HG02763 (cell line): ENCODE measurements around the gene GSTCD.

ENCODE experiments used
- ATAC-seq: cut with Tn5 transposase; IDR thresholded peaks from one replicate; pipeline ENCODE4 v1.9.1; 2021; ENCODE audit warnings: mild to moderate bottlenecking, moderate library complexity; ENCODE audit not compliant: unreplicated experiment

Gene GSTCD

DNA sequence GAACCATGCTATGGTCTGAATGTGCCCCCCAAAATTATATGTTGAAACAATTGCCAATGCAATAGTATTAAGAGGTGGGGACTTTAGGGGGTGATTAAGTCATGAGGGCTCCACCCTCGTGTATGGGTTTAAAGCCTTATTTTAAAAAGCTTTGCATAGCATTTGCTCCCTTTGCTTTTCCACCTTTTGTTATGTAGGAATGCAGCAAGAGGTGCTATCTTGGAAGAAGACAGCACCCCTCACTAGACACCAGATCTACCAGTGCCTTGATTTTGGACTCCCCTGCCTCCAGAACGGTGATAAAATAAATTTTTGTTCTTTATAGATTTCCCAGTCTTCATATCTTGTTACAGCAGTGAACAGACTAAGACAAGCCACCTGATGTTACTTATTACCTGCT is 163.4 kb downstream of the GSTCD start:
- no peak for ATAC-seq

DNA sequence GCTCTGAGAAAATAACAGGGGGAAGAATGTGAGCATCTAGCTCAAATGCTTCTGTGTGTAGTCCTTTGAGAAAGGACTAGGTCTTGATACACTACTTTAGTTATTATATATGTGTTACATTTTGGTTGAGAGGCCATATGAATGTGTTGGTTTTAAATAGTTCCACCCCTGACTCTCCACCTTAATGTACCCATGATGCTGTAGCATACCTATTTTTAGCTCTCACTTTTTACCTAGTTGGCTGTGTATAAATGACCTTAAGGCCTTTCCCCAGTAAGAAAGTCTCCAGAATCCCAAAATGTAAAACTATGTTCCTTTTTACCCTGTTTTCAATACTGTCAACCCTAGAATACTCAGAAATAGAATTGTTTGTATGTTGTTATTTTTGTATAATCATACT is 166.6 kb downstream of the GSTCD start:
- ATAC-seq = no peak

DNA sequence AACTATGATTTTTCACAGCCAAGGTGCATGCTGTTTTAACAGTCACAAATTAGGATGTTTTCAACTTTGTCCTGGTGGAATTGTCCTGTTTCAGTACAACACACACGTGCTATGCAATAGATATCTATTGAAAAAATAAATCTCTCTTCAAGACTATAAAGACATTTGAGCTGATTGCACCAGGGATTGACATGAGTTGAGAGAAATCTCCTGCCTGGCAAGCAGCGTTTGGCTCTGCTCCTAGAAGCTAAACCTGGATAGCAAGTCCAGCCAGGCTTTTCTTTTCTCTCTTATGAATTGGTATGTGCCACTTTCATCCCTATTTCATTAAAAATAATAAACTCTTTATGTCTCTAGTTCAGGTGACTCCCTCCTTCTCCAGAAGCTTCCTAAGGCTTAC is 170.1 kb downstream of the GSTCD start:
- ATAC-seq = no peak

DNA sequence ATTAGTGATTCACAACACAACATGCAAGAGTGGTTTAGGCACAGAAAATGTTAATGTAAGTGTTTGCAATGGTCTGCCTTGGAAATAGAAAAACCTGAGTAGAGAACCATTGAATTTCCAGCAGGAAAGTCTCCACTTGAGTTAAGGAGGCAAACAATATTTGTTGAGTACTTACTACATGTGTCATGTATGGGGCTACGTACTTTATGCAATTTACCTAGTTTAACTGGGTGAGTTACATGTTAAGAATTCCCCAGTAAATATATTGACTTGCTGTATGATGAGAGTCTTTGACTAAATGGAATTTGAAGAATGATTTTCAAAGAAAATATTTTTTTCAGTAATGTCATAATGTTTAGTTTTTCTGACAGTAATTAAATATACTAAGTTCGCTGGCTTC is 178.9 kb downstream of the GSTCD start:
- no peak for ATAC-seq

DNA sequence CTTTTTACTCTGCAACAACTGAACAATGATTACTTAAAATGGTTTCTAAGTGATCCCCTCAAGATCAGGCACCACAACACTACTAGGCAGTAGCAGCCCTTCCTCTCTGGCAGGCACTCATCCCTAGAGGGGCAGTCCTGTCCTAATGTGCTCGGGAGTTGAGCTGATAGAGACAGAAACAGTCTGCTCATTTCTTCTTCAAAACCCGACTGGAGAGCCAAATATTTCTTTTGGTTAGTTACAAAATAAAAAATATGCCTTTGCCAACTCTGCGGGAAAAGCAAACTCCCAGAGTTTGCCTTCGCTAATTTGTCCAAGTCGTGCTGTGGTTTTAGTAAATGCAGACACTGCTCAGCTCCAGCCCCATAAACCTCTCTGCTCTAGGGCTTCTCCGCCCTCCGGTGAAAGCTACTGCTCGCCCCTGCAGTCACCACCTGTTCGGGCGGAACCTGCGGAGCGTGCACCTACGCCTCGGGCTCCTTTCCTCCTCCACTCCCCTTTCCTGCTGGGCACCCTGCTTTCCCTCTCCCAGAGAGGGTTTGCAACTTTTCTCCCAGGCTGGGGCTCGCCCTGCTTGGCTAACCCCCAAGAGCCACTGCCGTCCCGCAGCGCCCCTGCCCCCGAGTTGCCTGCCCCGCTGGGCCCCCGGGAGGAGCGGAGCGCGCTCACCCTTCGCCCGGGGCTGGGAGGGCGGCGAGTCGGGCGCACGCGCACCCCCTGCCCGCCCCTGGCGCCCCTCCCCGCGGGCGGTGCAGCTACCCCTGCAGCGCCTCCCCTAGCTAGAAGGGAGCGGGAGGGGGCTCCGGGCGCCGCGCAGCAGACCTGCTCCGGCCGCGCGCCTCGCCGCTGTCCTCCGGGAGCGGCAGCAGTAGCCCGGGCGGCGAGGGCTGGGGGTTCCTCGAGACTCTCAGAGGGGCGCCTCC is 186.3 kb downstream of the GSTCD start, which contains the start of gene NPNT:
TSS of gene NPNT (plus strand) at position 812 of the 923 bp plus-strand sequence. CDS start 182 bp downstream, outside the sequence.
- ATAC-seq = no peak

DNA sequence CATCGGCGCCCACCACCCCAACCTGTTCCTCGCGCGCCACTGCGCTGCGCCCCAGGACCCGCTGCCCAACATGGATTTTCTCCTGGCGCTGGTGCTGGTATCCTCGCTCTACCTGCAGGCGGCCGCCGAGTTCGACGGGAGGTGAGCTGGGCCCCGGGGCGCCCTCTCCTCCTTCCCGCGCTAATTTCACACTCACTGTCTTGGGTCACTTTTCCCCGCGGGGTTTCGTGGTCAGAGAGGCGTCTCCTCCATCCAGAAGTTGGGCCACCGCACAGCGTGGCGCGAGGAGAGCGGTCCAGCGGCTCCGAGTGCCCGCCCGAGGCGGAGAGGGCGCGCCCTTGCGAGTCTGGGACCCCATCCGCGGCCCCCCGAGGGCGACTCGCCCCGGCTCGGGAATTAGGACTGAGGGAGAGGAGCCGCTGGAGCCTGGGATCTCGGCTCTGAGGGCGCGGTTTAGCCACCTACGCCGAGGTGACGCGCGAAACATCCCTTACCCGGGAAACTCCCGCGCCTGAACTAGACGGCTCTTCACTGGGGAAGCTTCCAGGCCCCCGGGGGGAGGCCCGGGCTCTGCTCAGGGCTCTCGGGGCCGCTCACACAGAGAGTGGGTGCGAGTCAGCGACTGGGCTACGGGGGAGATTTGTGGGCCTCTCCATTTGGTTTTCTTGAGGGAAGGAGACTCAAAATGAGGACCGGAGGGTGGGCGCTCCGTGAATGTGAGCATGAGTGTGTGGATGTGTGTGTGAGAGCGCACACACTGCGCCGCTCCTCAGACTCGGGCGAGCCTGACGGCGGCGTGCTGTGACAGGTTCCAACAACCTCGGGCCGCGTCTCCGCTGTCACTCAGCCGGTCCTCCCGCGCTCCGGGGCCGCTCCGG is 187.2 kb downstream of the GSTCD start:
- ATAC-seq = no peak

DNA sequence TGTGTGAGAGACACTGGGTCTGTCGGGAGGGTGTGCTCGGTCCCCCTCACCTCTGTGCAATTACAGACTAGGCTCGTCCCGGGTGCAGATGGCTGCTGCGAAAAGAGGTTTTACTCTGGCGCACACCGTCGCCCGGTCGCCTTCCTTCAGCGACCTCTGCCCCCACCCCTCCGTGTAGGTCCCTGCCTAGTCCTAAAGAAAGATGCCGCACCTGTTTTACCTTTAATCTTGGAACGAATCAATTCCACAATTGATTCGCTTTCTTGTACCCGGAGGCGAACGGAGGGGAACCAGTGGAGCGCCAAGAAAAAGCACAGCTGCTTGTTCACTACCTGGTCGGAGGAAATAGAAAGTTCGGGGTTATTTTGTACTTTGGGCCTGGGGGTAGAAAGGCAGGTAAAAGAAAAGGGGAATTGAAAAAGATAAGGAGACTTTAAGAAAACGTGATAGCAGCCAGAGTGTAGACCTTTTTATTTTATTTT is 187.9 kb downstream of the GSTCD start:
- no peak for ATAC-seq
